ENCODE data around the gene QRFP.

Gene QRFP

DNA sequence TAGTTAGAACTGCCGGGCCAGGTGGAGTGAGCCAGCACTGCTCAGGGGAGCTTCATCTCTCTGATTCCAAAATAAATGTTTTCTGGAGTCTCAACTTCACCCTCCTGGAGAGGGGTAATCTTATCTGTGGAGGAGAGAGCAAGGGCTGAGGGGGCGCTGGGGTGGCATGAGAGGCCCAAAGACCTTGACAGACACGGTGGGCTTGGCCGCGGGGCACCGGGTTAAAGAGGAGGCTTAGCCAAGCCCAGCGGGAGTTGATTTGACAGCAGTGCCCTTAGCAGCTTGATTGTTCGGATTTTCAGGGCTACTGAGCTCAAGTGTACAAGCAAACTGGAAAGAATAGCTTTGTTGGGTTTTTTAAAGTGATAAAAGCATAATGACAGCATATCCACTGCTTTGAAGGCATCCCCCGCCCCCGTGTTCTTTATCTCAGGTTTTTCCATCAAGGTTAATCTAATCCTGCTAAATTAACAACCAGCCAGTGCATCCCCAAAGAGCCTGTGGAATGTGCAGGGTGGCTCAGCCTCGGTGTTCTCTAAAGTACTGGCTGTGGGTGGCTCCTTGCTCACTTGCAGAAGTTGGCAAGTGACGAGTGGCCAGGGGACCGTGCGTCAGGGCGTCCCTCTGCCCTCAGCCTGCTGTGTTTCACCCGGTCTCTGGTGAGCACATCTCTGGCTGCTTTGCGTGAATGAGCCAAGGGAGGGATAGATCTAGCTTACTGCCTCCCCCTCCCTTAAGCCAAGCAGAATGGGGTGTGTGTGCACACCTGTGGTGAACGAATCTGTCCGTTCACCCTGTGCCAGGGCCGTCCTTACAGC lies 5.5 kb downstream of the QRFP start:
- DNase-seq (ENCODE audit: low read depth in 2 of 3, low spot score in 2 of 3), result no peak

DNA sequence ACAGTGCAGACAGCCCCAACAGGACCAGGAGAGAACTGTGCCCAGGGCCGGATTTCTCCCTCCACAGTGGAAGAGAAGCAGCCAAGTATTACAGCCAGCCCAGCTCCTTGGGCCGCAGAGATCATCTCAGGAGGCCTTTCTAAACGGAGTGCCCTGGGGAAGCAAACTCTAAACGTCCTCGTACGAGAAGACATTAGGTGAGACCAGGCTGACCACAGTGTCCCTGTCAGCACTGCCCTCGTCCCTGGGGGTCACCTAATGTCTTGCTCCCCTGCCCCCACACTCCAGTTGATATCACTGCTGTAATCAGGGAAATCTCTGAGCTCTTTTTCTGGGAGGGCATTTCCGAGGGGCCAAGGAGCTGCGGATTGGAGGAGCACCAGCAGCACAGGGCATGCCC lies 6.5 kb downstream of the QRFP start:
- DNase-seq (ENCODE audit: low read depth in 2 of 3, low spot score in 2 of 3), result no peak

DNA sequence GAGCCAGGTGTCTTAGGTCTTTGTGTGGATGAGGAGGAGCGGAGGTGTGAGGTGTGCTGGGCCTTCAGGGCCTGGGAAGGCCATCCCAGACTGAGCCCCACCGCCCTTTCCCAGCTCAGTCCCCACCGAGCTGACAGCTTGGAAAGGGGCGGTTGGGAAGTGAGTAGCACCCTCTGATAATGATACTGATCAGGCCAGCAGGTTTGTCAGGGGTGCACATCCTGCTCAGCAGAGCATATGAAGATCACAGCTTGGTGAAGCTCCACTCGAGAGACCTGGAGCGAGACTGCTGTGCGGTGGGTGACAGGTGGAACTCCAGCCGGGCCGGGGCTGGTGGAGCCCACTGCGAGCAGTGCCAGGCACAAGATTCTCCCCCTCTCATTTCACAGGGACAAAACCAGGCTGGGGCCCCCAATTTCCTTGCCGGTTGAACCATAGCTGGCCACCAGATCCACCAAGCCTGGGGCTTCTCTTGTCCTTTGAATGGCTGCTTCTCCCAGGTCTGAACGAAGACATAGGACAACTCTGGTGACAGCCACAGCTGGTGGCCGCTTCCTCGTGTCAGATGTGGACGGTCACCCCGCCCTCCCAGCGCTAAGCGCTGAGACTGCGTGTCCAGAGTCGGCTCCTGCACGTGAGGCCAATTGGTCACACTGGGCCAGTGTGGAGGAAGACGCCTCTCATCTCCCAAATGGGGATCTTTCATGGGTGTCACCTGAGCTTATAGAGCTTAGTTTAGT lies 8.3 kb downstream of the QRFP start:
- no peak for DNase-seq (ENCODE audit: low read depth in 2 of 3, low spot score in 2 of 3)

DNA sequence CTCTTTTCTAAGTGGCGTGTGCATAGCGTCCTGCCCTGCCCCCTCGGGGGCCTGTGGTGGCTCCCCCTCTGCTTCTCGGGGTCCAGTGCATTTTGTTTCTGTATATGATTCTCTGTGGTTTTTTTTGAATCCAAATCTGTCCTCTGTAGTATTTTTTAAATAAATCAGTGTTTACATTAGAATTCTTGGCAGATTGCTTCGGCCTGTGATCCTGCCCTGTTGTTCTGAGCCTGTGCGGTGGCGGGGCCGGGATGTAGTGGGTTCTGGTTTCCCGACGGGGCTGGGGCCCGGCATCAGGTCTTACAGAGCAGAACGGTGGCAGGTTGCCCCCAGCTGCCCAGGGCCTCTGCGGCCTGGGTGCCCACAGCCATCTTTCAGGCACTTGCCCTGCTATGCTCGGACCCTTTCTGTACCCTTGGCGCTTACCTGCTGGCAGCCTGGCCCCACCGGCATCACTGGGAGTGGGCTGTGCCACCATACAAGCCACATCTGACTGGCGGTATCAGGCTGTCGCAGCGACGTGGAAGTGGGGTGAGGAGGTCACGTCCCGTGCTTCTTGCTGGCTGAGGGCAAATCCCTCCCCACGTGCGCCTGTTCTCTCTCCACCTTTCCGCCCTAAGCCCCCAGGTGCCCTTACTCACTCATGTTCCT lies 9.0 kb downstream of the QRFP start:
- no peak for DNase-seq (ENCODE audit: low read depth in 2 of 3, low spot score in 2 of 3)

DNA sequence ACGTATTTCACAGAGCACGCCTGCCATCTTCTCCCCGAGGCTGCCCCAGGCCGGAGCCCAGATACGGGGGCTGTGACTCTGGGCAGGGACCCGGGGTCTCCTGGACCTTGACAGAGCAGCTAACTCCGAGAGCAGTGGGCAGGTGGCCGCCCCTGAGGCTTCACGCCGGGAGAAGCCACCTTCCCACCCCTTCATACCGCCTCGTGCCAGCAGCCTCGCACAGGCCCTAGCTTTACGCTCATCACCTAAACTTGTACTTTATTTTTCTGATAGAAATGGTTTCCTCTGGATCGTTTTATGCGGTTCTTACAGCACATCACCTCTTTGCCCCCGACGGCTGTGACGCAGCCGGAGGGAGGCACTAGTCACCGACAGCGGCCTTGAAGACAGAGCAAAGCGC lies 9.6 kb downstream of the QRFP start:
- no peak for DNase-seq (ENCODE audit: low read depth in 2 of 3, low spot score in 2 of 3)

DNA sequence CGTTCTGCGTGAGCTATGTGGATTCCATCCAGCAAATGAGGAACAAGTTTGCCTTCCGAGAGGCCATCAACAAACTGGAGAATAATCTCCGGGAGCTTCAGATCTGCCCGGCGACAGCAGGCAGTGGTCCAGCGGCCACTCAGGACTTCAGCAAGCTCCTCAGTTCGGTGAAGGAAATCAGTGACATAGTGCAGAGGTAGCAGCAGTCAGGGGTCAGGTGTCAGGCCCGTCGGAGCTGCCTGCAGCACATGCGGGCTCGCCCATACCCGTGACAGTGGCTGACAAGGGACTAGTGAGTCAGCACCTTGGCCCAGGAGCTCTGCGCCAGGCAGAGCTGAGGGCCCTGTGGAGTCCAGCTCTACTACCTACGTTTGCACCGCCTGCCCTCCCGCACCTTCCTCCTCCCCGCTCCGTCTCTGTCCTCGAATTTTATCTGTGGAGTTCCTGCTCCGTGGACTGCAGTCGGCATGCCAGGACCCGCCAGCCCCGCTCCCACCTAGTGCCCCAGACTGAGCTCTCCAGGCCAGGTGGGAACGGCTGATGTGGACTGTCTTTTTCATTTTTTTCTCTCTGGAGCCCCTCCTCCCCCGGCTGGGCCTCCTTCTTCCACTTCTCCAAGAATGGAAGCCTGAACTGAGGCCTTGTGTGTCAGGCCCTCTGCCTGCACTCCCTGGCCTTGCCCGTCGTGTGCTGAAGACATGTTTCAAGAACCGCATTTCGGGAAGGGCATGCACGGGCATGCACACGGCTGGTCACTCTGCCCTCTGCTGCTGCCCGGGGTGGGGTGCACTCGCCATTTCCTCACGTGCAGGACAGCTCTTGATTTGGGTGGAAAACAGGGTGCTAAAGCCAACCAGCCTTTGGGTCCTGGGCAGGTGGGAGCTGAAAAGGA lies 10.9 kb downstream of the QRFP start:
- DNase-seq (ENCODE audit: low read depth in 2 of 3, low spot score in 2 of 3), result no peak

DNA sequence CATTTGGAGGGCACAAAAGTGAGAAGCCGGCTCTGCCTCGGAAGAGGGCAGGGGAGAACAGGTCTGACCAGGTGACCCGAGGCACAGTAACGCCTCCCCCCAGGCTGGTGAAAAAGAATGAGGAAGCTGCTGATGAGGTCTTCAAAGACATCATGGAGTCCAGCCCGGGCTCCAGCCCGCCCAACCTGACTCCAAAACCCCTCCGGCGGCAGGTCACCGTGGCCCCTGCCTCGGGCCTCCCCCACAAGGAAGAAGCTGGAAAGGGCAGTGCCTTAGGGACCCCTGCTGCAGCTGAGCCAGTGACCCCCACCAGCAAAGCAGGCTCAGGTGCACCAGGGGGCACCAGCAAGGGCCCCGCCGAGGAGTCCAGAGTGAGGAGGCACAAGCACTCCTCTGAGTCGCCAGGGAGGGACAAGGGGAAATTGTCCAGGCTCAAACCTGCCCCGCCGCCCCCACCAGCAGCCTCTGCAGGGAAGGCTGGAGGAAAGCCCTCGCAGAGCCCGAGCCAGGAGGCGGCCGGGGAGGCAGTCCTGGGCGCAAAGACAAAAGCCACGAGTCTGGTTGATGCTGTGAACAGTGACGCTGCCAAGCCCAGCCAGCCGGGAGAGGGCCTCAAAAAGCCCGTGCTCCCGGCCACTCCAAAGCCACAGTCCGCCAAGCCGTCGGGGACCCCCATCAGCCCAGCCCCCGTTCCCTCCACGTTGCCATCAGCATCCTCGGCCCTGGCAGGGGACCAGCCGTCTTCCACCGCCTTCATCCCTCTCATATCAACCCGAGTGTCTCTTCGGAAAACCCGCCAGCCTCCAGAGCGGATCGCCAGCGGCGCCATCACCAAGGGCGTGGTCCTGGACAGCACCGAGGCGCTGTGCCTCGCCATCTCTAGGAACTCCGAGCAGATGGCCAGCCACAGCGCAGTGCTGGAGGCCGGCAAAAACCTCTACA lies 11.8 kb downstream of the QRFP start:
- no peak for DNase-seq (ENCODE audit: low read depth in 2 of 3, low spot score in 2 of 3)

DNA sequence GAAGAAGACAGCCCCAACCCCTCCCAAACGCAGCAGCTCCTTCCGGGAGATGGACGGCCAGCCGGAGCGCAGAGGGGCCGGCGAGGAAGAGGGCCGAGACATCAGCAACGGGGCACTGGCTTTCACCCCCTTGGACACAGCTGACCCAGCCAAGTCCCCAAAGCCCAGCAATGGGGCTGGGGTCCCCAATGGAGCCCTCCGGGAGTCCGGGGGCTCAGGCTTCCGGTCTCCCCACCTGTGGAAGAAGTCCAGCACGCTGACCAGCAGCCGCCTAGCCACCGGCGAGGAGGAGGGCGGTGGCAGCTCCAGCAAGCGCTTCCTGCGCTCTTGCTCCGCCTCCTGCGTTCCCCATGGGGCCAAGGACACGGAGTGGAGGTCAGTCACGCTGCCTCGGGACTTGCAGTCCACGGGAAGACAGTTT lies 12.5 kb downstream of the QRFP start:
- no peak for DNase-seq (ENCODE audit: low read depth in 2 of 3, low spot score in 2 of 3)

DNA sequence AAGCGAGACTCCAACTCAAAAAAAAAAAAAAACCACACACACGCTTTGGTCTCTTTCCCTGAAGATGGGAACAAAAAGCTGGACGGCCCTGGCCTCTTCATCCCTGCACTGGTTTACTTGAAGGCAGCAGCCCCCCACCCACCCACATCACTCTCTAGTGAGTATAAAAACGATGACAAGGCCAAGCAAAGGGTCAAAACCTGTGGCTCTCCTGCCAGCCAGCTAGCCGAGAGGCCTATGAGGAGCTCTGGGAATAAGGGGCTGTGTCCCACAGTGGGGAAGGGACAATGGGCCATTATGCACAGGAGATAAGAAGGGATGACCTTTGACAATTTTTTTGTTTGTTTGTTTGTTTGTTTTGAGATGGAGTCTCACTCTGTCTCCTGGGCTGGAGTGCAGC lies 13.1 kb downstream of the QRFP start:
- no peak for DNase-seq (ENCODE audit: low read depth in 2 of 3, low spot score in 2 of 3)

DNA sequence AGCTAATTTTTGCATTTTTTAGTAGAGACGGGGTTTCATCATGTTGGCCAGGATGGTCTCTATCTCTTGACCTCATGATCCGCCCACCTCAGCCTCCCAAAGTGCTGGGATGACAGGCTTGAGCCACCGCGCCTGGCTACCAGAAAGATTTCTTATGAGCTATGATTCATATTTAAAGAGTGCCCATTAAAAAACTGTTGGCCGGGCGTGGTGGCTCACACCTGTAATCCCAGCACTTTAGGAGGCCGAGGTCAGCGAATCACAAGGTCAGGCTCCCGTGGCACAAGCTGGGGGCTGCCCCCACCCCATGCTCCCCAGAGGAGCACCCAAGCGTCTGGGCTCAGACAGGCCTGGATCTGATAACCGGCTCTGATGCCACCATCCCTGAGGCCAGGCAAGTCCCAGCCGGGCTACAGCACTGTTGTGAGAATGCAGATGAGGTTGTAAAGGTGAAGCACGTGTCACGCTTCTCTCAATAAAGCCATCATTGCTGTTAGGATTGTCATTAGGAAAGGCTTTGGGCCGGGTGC lies 13.9 kb downstream of the QRFP start:
- DNase-seq (ENCODE audit: low read depth in 2 of 3, low spot score in 2 of 3), result no peak

DNA sequence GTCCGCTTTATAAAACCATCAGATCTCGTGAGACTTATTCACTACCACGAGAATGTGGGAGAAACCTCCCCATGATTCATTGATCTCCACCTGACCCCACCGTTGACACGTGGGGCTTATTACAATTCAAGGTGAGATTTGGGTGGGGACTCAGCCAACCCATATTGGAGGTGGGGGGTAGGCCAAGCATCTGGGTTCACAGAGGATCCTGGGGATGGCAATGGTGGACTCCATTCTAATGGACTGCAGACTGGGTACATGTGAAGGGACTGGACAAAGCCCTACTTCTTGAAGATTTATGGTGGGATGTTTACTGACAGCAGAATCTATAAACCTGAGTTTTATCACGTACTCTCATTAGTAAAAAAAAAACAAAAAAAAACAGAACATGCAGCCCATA lies 15.1 kb downstream of the QRFP start:
- no peak for DNase-seq (ENCODE audit: low read depth in 2 of 3, low spot score in 2 of 3)

DNA sequence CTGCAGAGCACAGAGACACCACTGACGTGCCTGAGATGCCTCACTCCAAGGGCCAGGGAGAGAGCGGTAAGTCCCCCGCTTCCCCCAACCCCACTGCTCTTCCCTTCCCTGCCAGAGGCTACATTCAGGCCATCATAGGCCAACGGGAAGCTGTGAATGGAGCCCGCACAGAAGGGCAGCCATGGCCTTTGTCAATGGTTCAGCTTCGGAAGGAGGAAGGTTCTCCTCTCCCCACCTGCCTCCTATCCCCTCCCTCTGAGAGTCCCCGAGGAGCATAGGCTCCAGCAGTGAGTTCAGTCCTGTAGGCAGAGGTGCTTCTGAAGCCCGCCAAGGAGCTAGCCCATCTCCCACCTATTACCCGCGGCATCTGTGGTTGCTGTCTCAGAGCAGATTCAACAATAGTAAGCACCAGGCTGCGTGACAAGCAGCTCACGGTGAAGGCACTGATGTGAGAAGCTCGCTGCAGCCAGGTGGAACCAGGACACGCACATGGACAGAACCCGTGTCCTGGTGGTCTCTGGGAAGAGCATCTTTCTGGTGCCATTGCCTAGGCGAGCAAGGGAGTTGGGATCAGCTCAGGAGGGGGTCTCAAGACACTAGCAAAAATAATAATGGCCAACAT lies 15.9 kb downstream of the QRFP start:
- DNase-seq (ENCODE audit: low read depth in 2 of 3, low spot score in 2 of 3), result no peak

DNA sequence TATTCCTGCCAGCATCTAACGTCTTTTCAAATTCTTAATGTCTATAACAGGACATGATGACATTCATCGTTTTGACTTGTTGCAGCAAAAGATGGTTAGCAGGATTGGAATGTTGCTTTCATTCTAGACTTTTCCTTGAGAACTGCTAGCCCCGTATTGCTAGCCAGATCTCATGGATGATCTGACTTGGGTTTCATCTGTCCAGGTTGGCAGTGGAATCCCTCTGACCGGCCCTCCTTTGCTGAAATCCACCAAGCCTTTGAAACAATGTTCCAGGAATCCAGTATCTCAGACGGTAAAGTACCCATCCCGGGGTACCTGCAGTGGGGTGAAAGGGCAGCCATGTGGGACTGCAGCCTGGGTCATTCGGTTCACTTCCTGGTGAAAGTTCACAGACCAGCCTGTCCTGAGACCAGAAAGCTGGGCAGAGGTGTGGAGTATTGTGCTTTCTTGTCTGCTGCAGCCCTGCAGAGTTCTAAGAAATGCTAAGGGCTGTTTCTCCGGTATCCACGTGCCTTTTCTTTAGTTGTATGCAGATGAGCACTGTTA lies 16.7 kb downstream of the QRFP start:
- DNase-seq (ENCODE audit: low read depth in 2 of 3, low spot score in 2 of 3), result no peak

DNA sequence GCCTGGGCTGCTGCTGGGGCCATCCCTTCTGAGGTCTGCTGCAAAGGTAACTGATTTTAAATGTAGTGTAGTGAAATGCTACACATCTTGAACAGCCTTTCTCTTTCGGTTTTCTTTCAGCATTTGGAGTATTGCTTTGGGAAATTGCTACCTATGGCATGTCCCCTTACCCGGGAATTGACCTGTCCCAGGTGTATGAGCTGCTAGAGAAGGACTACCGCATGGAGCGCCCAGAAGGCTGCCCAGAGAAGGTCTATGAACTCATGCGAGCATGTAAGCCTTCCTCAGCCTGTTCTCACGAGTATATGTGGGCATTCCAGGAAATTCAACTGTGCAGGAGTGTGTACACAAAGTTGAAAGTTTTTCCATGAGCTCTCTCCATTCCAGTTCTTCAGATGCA lies 18.3 kb downstream of the QRFP start:
- DNase-seq (ENCODE audit: low read depth in 2 of 3, low spot score in 2 of 3), result no peak

DNA sequence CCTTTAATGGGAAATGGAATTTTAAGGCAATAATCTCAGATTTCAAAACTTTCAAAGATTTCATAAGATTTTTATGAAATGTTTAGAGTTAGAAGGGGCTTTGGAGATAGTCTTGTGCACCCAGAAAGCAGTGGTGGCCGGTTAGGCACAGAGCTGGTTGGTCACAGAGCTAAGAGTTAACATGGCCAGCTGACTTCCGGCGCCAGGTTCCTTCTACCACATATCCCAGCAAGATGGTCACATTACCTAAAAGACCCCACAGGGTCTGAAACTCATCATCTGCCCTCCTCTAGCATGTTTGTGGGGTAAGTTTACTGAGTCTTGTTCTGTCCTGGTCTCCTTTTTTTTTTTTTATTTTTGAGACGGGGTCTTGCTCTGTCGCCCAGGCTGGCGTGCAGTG lies 19.3 kb downstream of the QRFP start:
- no peak for DNase-seq (ENCODE audit: low read depth in 2 of 3, low spot score in 2 of 3)

DNA sequence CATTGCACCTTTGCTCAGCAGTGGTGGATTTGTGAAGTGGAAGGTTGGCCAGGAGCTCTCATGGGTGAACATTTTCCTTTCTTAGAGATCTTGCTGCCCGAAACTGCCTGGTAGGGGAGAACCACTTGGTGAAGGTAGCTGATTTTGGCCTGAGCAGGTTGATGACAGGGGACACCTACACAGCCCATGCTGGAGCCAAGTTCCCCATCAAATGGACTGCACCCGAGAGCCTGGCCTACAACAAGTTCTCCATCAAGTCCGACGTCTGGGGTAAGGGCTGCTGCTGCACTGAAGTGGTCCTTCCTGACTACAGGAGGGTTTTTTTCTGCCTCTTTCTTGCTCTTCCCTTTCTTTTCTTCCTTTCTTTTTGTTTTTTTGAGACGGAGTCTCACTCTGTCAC lies 21.8 kb downstream of the QRFP start:
- no peak for DNase-seq (ENCODE audit: low read depth in 2 of 3, low spot score in 2 of 3)

DNA sequence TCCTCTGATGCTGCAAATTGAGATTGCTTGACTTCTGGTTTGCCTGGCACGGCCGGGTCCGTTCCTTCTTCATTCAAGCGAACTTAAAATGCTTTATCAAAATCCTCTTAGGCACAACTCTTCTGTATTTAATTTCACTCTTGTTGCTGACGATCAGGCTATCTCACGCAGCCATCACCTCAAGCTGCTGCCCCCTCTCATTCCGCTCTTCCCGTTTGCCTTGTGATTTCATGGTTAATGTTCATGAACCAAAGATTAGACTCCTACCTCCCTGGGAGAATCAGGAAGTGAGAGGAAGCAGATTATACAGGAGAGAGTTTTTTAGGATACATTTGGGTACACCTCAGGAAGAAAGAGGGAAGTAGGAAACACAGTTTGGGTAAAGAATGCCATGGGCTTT lies 22.6 kb downstream of the QRFP start:
- no peak for DNase-seq (ENCODE audit: low read depth in 2 of 3, low spot score in 2 of 3)

DNA sequence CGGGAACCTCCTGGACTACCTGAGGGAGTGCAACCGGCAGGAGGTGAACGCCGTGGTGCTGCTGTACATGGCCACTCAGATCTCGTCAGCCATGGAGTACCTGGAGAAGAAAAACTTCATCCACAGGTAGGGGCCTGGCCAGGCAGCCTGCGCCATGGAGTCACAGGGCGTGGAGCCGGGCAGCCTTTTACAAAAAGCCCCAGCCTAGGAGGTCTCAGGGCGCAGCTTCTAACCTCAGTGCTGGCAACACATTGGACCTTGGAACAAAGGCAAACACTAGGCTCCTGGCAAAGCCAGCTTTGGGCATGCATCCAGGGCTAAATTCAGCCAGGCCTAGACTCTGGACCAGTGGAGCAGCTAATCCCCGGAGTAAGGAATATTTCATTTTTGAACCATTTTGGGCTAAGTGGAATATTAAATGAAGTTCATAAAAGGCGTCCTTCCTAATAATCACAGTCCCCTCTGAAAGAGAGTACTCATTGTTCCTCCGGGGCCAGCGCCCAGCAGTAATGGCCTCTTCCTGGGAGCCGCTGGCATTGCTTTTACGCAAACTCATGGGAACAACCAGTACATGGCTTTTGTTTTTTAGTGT lies 23.6 kb downstream of the QRFP start:
- DNase-seq (ENCODE audit: low read depth in 2 of 3, low spot score in 2 of 3), result no peak

DNA sequence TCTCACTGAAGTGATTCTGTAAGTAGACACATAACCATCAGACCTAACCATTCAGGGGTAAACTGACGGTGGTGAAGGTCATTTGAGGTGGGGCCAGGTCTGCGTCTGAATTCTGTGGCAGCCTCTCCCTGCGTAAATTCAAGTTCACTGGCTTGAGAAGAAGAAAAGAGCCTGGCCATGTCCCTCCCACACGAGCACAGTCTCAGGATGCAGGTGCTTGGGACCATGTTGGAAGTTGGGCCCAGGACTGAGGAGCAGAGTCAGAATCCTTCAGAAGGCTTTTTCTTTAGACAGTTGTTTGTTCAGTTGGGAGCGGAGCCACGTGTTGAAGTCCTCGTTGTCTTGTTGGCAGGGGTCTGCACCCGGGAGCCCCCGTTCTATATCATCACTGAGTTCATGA lies 24.1 kb downstream of the QRFP start:
- no peak for DNase-seq (ENCODE audit: low read depth in 2 of 3, low spot score in 2 of 3)
